ENCODE results near the gene PGAM4. TPM values are rescaled to one million over a fixed set of nuclear protein-coding genes. Genes with fewer than 3 reads are reported as not detected.

The PGAM4 gene
- total and polyA plus RNA-seq, 2 of the 13 experiments (the other 11 are each of a cell fraction or from before 2014, with no cell fraction given): 0.24 to 0.33 TPM

DNA sequence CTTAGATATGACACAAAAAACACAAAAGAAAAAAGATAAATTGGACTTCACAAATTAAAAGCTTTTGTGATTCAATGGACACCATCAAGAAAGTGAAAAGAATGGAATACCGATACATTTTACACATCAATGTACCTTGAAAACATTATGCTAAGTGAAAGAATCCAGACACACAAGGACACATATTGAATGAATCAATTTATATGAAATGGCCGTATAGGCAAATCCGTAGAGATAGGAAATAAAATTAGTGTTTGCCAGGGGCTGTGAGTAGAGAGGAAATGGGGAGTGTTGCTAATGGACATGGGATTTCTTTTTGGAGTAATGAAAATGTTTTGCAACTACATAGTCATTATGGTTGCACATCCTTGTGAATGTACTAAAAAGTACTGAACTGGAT is 3.1 kb downstream of the PGAM4 start:
- POLR2A ChIA-PET: no interaction called here
- Histone ChIP-seq H3K4me3 (replicated peaks in 1 of 3; ENCODE audit: insufficient read depth in 1 of 3, low read depth in 2 of 3, low read length in 3 of 3) (no peak overlapping the region), H3K27me3 (ENCODE audit: control insufficient read depth in 1 of 2, insufficient read depth in 2 of 2, low read length in 2 of 2) (no peaks in the 10 kb centered on the region), H3K4me2 (ENCODE audit: low read depth, low read length) (no peak overlapping the region), H2AFZ (ENCODE audit: low read length) (no peak overlapping the region), H3K79me2 (ENCODE audit: insufficient read depth, low read length) (no peaks in the 10 kb centered on the region), H3K4me1 (ENCODE audit: insufficient read depth, low read length) (no peaks in the 10 kb centered on the region), H3K9me3 (ENCODE audit: low read length) (no peaks in the 10 kb centered on the region), H3K27ac (ENCODE audit: extremely low read length, insufficient read depth, low read length) (no peak overlapping the region), H3K36me3 (replicated peaks in 1 of 2; ENCODE audit: control insufficient read depth in 1 of 2, insufficient read depth in 2 of 2, low read length in 2 of 2) (no peaks in the 10 kb centered on the region), H4K20me1 (ENCODE audit: insufficient read depth, low read length) (no peaks in the 10 kb centered on the region), H3K9ac (ENCODE audit: insufficient read depth, low read depth, low read length) (no peak overlapping the region)
- no TSS peak for BruUV-seq (replicated peaks)
- ATAC-seq (no peak), FAIRE-seq (no peak), DNase-seq (ENCODE audit: low spot score) (no peak)
- intact Hi-C loops (cut with micrococcal nuclease; ENCODE audit: unreplicated experiment): no loop called here
- CTCF ChIA-PET (ENCODE audit: low intra/inter-chr PET ratio, low total read pairs): no interaction called here
- TF ChIP-seq, protein P1, sequence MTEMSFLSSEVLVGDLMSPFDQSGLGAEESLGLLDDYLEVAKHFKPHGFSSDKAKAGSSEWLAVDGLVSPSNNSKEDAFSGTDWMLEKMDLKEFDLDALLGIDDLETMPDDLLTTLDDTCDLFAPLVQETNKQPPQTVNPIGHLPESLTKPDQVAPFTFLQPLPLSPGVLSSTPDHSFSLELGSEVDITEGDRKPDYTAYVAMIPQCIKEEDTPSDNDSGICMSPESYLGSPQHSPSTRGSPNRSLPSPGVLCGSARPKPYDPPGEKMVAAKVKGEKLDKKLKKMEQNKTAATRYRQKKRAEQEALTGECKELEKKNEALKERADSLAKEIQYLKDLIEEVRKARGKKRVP (CRISPR knock-in tag; IDR thresholded peaks at IDR 0.05): no peak
- TF ChIP-seq TAF15 (IDR thresholded peaks at IDR 0.05; ENCODE audit: low read depth, low read length, poor library complexity, severe bottlenecking) (no peak), ZNF274 (CRISPR knock-in tag; IDR thresholded peaks at IDR 0.05) (no peak), FOXK1 (CRISPR knock-in tag; IDR thresholded peaks at IDR 0.05; ENCODE audit: borderline replicate concordance, low read depth) (no peak), POLR2AphosphoS5 (IDR thresholded peaks at IDR 0.05; ENCODE audit: low read depth, low read length) (no peak), ZNF572 (CRISPR knock-in tag; IDR thresholded peaks at IDR 0.05) (no peak), RFX1 (IDR thresholded peaks at IDR 0.05) (no peak)
- TF ChIP-seq, protein P2, sequence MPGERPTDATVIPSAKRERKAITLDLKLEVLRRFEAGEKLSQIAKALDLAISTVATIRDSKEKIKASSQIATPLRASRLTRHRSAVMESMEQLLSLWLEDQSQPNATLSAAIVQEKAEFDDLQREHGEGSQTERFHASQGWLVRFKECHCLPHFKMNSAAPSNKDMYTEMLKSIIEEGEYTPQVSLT (CRISPR knock-in tag; IDR thresholded peaks at IDR 0.05; ENCODE audit: borderline replicate concordance, low read depth): no peak
- TF ChIP-seq, protein P3, sequence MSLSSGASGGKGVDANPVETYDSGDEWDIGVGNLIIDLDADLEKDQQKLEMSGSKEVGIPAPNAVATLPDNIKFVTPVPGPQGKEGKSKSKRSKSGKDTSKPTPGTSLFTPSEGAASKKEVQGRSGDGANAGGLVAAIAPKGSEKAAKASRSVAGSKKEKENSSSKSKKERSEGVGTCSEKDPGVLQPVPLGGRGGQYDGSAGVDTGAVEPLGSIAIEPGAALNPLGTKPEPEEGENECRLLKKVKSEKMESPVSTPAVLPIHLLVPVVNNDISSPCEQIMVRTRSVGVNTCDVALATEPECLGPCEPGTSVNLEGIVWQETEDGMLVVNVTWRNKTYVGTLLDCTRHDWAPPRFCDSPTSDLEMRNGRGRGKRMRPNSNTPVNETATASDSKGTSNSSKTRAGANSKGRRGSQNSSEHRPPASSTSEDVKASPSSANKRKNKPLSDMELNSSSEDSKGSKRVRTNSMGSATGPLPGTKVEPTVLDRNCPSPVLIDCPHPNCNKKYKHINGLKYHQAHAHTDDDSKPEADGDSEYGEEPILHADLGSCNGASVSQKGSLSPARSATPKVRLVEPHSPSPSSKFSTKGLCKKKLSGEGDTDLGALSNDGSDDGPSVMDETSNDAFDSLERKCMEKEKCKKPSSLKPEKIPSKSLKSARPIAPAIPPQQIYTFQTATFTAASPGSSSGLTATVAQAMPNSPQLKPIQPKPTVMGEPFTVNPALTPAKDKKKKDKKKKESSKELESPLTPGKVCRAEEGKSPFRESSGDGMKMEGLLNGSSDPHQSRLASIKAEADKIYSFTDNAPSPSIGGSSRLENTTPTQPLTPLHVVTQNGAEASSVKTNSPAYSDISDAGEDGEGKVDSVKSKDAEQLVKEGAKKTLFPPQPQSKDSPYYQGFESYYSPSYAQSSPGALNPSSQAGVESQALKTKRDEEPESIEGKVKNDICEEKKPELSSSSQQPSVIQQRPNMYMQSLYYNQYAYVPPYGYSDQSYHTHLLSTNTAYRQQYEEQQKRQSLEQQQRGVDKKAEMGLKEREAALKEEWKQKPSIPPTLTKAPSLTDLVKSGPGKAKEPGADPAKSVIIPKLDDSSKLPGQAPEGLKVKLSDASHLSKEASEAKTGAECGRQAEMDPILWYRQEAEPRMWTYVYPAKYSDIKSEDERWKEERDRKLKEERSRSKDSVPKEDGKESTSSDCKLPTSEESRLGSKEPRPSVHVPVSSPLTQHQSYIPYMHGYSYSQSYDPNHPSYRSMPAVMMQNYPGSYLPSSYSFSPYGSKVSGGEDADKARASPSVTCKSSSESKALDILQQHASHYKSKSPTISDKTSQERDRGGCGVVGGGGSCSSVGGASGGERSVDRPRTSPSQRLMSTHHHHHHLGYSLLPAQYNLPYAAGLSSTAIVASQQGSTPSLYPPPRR (CRISPR knock-in tag; IDR thresholded peaks at IDR 0.05; ENCODE audit: borderline replicate concordance): no peak
- WGBS (ENCODE audit: low lambda C conversion rate): 97% methylated on average over 3 of the region's 3 CpGs
- in situ Hi-C loops (cut with HindIII; ENCODE audit: extremely low pct_ligation_motif_present, low pct_unique_long_range_greater_than_20kb): no loop called here
